ENCODE measurements around the gene KLF15.

Gene KLF15

DNA sequence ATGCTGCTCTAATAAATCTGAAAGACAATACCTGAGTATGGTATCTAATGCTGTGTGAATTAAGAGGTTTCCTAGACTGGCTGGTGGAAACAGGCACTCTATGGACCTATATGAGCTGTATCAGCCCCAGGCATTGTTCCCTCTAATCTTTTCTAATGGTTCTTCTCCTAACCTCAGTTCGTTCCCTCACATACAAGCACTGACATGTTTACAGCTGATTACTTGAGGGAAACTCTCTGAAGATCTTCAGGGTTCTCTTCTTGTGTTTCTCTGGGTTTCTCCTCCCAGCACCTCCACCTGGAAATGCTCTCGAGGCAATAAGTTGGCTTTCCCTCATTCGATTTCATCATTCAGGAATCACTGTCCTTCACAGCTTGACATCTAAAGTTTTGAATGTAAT lies 52.9 kb downstream of the KLF15 start:
- no peak for DNase-seq

GRCh38 chr3:126303272-126303671 lies 53.9 kb downstream of the KLF15 start:
- DNase-seq: no peak

DNA sequence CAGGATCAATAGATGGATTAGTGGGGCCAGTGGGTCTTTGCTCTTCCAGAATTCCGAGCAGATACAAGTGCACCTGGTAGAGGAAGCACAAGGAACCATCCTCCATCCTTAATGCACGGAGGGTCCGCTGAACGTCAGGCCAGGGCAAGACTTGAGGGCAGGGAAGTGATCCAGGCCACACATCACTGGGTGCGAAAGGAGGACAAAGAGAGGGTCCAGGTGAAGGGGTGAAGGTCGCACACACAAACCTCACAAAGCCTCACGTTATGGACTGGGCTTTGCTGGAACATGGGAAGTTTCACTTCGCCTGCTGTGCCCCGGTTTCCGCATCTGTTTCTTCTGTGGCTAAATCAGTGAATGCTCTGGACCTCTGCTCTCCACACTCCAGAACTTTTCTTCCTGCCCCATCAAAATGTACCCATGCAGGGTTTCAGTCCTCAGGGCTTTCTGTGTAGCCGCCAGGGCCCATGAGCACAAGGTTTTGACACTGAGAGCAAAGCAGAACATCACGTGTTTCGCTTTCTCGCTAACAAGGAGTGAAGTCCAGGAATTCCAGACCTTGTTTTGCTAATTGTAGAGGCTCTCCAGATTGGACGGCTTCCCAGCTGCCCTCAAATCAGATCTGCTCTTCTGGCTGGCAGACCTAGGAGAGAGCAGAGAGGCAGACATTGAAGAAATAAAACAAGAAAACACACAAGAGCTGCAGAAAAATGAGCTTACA lies 56.3 kb downstream of the KLF15 start:
- no peak for DNase-seq

DNA sequence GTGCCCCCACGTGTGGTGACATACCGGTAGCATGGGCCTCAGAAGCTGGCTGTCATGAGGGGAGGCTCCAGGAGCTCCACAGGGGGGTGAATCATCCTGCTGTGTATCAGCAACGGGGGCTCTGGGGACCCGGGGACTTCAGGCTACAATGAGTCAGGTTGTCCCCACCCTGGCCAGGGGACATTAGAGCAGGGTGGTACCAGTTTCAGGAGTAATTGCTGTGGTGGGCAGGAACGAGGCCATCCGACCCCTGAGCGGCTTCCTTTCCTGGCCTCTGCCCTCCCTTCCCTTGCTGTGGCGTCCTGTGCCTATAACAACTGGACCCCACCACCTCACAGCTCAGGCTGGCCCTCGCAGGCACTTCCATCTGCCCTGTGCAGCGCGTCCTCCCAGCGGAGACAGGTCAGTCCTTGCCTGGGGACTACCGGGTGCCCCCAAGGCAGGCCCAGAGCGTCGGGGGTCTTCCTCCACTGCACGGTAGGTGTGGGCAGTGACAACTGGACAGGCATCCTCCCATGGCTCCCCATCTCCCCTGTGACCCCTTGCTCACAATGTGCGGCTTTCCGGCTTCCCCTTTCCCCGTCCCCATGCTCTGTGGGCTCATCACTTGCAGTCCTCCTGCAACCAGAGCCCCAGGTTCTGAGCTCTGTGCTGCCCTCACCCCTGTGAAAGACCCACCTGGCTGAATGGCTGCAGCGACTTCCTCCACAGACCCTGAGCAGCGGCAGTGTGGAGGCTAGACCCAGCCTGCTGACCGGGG lies 57.0 kb downstream of the KLF15 start:
- no peak for DNase-seq

GRCh38 chr3:126295407-126295939 lies 61.7 kb downstream of the KLF15 start:
- DNase-seq: no peak

DNA sequence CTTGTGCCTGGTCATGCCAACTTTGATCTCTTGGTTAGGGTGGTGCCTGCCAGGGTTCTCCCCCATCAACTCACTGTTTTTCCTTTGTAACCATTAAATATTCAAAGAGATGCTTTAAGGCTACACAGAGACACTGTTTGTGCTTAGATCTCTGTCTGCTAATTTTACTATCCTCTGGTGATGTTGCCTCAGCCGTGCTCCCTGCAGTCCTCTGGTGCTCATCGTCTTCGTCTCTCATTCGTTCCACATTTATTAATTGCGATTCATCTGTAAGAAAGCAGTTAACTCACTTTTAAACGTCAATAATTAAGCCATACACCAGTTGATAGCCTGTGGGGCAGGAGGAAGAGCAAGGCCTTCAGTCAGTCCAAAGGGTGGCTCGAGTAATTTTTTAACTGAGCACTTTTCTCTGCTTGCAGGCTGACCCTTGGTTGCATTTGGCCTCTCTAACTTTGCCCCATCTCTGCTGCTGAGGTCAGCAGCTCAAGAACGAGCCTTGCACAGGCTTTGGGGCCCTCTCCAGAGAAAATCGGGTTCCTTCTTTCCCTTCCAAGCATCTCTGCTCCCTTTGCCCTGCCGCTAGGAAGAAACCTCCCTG lies 62.9 kb downstream of the KLF15 start:
- no peak for DNase-seq

DNA sequence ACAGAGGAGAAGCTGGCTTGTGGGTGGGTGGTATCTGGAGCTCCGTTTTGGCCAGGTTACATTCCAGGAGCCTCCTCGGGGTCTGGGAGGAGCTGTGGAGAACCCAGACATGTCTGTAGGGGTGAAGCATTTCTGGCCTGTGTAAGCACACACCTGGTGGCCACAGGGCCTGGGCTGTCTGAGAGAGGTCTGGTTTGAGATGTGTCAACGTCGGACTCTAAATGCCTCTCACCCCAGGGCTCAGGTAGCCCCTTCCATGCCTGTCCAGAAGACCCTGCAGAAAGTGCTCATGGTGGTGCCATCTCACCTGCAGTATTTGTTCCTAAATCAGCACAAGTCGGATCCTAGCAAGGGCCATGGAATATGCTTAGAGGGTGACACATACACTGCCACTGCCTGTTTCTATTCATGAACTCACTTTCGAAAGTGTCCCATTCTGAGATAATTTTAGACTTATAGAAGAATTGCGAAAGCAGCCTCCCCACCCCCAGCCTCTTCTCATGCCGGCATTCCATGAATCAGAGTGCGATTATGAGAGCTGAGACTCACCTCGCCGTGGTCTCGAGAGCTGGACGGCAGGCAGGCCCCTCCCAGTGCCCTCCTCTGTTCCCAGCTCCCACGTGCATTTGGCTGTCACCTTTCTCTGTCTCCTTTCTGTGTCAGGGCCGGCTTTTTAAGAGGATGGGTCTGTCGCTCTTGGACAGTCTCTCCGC lies 63.7 kb downstream of the KLF15 start:
- DNase-seq: no peak
